HG03175 (cell line): ENCODE results near the gene CNTNAP2.

Experiments used
- ATAC-seq: cut with Tn5 transposase; IDR thresholded peaks from one replicate; pipeline ENCODE4 v1.9.1; 2021; ENCODE audit warnings: mild to moderate bottlenecking, moderate library complexity; ENCODE audit not compliant: unreplicated experiment

The CNTNAP2 gene

GRCh38 chr7:147519062-147519461 lies 1402.5 kb downstream of the CNTNAP2 start:
- ATAC-seq, result no peak

- ATAC-seq, result no peak
Observed at GRCh38 chr7:147523056-147523455, 1406.5 kb downstream of the CNTNAP2 start.

GRCh38 chr7:147524726-147525250 lies 1408.2 kb downstream of the CNTNAP2 start:
- ATAC-seq, result no peak

- ATAC-seq, result no peak
Observed at GRCh38 chr7:147525325-147525724, 1408.7 kb downstream of the CNTNAP2 start.

GRCh38 chr7:147535701-147536111 lies 1419.1 kb downstream of the CNTNAP2 start:
- no peak for ATAC-seq

- no peak for ATAC-seq
Observed at GRCh38 chr7:147539685-147540084, 1423.1 kb downstream of the CNTNAP2 start.

GRCh38 chr7:147540743-147541142 lies 1424.1 kb downstream of the CNTNAP2 start:
- ATAC-seq, result no peak

- ATAC-seq, result no peak
Observed at GRCh38 chr7:147541261-147541660, 1424.7 kb downstream of the CNTNAP2 start.

- ATAC-seq, result no peak
Observed at GRCh38 chr7:147547252-147547897, 1430.8 kb downstream of the CNTNAP2 start.

GRCh38 chr7:147556317-147556716 lies 1439.7 kb downstream of the CNTNAP2 start:
- no peak for ATAC-seq

- no peak for ATAC-seq
Observed at GRCh38 chr7:147563669-147564068, 1447.1 kb downstream of the CNTNAP2 start.

GRCh38 chr7:147564786-147565476 lies 1448.3 kb downstream of the CNTNAP2 start:
- ATAC-seq, result no peak

- no peak for ATAC-seq
Observed at GRCh38 chr7:147567043-147567442, 1450.4 kb downstream of the CNTNAP2 start.

- no peak for ATAC-seq
Observed at GRCh38 chr7:147569116-147569913, 1452.7 kb downstream of the CNTNAP2 start.

- ATAC-seq, result no peak
Observed at GRCh38 chr7:147570390-147570789, 1453.8 kb downstream of the CNTNAP2 start.

GRCh38 chr7:147571436-147572185 lies 1455.0 kb downstream of the CNTNAP2 start:
- no peak for ATAC-seq

- no peak for ATAC-seq
Observed at GRCh38 chr7:147578196-147578595, 1461.6 kb downstream of the CNTNAP2 start.

GRCh38 chr7:147579148-147579547 lies 1462.5 kb downstream of the CNTNAP2 start:
- no peak for ATAC-seq

GRCh38 chr7:147584771-147585193 lies 1468.2 kb downstream of the CNTNAP2 start:
- ATAC-seq, result no peak

- no peak for ATAC-seq
Observed at GRCh38 chr7:147586110-147586509, 1469.5 kb downstream of the CNTNAP2 start.

GRCh38 chr7:147586526-147586925 lies 1469.9 kb downstream of the CNTNAP2 start:
- no peak for ATAC-seq
